DND-41 (cell line): ENCODE results near the gene LRRC8D.

Source experiments
- EZH2 ChIP-seq: IDR thresholded peaks from 3 replicates; pipeline ENCODE4 v1.6.1; 2012; ENCODE audit warnings: borderline replicate concordance, low read depth, mild to moderate bottlenecking, moderate library complexity, low read length, inconsistent platforms; ENCODE audit not compliant: severe bottlenecking
- TF ChIP-seq, protein P1 (sequence below): IDR thresholded peaks from 2 replicates; pipeline ENCODE4 v1.5.1; 2012; ENCODE audit warnings: borderline replicate concordance, low read length, moderate library complexity, mild to moderate bottlenecking; ENCODE audit not compliant: poor library complexity, severe bottlenecking; ENCODE audit errors: extremely low read depth

DNA sequence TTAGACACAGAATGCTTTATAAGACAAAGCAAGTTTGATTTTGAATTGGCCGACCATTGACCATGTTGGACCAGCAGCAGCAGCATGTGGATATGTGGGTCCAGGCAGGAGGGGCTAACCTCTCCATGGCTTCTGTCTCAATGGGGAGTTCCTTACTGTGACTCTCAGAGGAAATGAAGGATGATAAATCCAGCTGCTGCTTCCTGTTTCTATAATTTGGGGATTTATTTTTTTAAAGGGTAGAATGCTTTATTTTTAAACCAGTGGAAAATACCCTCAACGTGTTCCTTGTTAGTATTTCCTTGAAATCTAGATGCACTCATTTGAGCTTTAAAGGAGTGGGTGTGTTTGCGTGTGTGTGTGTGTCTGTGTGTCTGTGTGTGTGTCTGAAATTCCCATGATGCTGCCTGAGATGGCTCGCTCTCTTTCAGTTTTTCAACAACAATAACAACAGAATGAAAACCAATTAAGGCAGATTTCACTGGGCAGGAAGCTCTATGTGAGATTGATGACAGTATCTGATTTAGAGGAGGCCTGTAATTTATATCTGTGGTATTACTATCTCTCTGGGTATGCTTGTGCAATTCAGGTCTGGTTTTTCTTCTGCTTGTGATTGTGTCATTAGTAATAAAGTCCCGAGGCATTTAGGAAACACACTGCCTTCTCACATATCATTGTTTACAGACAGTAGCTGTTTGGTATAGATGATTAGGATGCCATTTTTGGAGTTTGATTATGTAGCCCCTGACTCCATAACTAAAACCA is 88.0 kb downstream of the LRRC8D start:
- TF ChIP-seq EZH2: no peak
- TF ChIP-seq, protein P1, sequence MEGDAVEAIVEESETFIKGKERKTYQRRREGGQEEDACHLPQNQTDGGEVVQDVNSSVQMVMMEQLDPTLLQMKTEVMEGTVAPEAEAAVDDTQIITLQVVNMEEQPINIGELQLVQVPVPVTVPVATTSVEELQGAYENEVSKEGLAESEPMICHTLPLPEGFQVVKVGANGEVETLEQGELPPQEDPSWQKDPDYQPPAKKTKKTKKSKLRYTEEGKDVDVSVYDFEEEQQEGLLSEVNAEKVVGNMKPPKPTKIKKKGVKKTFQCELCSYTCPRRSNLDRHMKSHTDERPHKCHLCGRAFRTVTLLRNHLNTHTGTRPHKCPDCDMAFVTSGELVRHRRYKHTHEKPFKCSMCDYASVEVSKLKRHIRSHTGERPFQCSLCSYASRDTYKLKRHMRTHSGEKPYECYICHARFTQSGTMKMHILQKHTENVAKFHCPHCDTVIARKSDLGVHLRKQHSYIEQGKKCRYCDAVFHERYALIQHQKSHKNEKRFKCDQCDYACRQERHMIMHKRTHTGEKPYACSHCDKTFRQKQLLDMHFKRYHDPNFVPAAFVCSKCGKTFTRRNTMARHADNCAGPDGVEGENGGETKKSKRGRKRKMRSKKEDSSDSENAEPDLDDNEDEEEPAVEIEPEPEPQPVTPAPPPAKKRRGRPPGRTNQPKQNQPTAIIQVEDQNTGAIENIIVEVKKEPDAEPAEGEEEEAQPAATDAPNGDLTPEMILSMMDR: no peak
